ENCODE data around the gene GALNT9.

GALNT9 gene

DNA sequence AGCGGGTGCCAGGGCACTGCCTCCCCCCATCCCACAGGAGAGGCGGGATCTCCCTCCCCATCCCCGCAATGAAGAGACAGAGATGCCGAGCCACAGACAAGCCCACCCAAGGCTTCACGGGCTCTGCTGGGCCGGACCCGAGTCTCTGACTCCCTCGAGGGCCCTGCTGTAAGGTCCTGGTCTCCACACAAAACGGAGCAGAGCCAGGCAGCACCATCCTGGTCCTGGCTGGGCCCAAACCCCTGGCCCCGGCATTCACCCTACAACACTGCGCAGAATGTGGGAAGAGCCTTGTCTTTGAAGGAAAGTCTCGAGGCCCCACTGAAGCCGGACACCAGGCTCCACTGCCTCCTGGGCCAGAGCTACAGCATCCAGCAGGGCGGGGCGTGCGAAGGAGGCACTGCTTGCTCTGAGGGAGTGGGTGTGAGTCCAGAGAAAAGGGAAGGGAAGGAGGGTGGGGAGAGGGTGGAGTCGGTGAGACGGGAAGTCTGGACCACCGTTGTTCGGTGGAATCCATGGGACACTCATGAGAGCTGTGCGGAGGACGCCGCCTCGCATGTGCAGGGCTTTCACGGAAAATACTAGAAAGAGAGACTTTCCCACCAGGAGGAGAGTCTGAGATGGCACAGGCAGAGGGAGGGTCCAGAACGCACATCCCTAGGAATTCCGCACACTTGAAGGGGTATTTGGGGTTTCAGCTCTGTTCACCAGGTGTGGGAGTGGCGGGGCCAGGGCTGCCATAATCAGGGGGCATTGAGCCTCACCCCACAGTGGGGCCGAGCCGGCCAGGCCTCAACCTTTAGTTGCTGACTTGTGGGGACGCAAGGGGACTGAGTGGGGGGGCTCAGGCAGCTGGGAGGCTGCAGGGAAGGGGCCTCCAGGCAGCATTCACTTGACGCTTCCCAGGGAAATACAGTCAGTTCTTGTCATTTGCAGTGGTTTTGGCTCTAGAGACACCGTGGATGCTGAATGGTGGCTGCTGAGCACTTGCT lies 36.8 kb downstream of the GALNT9 start:
- DNase-seq (ENCODE audit: low spot score) = no peak

DNA sequence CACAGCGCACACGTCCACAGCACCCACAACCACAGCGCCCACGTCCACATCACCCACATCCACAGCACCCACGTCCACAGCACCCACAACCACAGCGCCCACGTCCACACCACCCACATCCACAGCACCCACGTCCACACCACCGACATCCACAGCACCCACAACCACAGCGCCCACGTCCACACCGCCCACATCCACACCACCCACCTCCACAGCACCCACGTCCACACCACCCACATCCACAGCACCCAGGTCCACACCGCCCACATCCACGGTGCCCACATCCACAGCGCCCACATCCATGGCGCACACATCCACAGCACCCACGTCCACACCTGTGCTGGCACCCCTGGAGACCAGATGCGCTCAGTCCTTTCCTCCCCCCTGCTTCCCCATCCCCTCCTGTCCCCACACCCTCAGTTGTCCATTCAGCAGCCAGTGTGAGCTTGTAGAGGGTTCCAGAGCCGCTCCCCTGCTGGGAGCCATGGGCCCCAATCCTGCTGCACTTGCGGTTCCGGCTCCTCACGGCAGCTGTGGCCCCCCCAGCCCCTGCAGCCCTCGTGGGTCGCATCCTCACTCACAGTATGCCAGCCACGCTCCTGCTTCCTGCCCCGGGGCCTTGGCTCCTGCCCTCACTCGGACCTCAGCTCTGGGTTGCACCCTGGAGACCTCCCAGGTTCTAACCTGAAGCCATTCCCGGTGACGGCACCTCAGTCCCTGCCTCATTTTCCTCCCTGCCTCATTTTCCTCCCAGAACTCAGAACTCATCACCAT lies 37.8 kb downstream of the GALNT9 start:
- no peak for DNase-seq (ENCODE audit: low spot score)

DNA sequence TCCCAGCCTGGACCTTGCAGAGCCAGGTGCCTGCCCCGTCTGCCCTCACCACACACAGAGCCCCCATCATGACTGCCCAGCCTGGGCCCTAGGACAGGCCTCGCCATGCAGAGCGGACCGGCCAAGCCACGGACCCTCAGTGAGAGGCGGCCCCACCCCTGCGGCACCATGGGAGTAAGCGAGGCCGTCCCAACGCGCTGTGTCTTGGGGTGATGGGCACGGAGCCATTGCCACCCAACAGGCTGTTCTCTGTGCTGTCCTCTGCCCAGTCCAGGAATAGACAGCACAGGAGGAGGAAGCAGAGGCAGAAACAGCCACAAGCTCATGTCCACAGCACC lies 39.2 kb downstream of the GALNT9 start:
- no peak for DNase-seq (ENCODE audit: low spot score)

GRCh38 chr12:132289356-132290202 lies 39.8 kb downstream of the GALNT9 start:
- DNase-seq (ENCODE audit: low spot score) = no peak

- no peak for DNase-seq (ENCODE audit: low spot score)
These were observed 40.7 kb downstream of the GALNT9 start for GRCh38 chr12:132288516-132289215.

- no peak for DNase-seq (ENCODE audit: low spot score)
These were observed 41.8 kb downstream of the GALNT9 start for GRCh38 chr12:132287391-132288238.

DNA sequence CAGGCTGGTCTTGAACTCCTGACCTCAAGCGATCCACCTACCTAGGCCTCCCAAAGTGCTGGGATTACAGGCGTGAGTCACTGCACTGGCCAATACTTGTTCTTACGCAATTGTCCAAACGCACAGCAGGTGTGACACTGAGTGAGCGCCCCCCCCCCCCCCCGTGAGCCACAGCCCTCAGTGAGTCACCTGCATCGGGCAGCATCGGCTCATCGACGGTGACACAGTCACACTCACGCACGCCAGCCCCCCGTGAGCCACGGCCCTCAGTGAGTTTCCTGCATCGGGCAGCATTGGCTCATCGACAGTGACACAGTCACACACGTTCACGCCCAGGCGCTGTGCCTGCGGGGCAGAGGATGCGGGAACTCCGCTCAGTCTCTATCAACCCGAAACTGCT lies 42.5 kb downstream of the GALNT9 start:
- DNase-seq (ENCODE audit: low spot score) = no peak

GRCh38 chr12:132285991-132286681 lies 43.3 kb downstream of the GALNT9 start:
- peak; percentile 38 for DNase-seq (ENCODE audit: low spot score)

DNA sequence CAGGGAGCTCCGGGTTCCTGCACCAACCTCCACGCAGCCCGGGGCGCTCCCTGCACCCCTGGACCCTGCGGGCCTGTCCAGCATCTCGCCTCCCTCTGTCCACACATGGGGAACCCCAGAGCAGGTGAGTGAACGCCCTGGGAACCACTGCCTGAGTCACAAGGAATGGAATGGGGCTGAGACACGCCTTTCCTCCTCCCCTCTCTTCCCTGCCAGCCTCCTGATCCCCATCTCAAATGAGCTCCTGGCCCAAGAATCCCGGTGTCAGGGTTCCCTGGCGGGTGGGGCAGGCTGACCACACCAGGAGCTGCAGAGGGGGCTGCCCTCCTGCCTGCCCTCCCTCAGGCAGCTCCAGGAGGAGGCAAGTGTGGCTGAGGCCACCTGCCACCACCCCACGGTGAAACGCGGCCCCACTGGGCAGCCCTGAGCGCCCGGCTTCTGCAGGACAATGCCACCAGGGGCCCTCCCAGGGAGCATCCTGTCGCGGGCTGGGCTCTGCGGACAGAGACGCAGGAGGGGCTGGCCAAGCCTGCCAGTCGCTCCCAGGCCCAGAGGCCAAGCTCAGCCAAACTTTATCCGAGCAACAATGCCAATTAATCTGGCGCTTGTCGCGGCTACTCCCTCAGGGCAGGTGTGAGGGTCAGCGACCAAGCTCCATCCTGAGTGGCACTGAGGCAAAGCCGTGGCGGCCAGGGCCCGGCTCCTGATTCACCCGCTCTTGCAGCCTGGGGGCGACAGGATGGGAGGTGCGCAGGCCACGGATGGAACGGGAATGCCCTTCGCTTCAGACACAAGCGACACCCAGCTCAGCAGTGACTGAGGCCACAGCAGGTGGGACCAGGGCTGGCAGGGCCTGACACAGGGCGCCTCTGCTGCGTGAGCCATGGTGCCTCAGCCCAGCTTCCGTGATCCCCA lies 44.3 kb downstream of the GALNT9 start:
- no peak for DNase-seq (ENCODE audit: low spot score)

DNA sequence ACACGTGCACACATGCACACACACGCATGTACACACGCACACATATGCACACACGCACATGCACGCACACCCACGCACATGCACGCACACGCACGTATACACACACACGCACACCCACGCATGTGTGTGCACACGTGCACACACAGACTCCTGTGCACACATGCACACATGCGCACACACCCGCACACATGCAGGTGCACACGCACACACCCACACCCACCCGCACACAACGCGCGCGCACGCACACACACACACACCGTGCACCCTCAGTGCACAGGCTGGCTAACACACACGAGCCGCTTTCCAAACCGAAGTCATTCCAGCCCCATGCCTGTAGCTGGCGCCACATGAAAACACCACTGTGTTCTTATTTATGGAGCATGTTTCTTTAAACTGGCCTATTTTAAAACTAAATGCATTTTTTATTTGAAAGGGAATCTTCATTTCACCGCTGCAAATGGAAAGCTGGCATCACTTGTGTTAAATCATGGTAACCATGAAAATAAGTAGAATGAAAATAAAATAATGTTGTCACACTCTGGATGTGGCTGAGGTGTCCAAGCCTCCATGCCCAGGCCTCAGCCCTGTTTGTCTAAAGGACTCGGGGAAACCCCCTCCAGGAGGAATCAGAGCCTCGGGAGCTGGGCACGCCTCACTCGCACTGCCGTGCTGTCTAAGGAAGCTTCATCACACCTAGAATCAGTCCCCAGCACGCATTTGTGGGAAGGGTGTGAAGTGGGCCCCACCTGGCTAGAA lies 45.1 kb downstream of the GALNT9 start:
- peak; percentile 10 for DNase-seq (ENCODE audit: low spot score)

GRCh38 chr12:132282950-132283771 lies 46.2 kb downstream of the GALNT9 start:
- DNase-seq (ENCODE audit: low spot score) = no peak

GRCh38 chr12:132282031-132282949 lies 47.1 kb downstream of the GALNT9 start:
- no peak for DNase-seq (ENCODE audit: low spot score)

- no peak for DNase-seq (ENCODE audit: low spot score)
These were observed 48.4 kb downstream of the GALNT9 start for GRCh38 chr12:132281038-132281437.

- no peak for DNase-seq (ENCODE audit: low spot score)
These were observed 49.0 kb downstream of the GALNT9 start for GRCh38 chr12:132280406-132280805.

DNA sequence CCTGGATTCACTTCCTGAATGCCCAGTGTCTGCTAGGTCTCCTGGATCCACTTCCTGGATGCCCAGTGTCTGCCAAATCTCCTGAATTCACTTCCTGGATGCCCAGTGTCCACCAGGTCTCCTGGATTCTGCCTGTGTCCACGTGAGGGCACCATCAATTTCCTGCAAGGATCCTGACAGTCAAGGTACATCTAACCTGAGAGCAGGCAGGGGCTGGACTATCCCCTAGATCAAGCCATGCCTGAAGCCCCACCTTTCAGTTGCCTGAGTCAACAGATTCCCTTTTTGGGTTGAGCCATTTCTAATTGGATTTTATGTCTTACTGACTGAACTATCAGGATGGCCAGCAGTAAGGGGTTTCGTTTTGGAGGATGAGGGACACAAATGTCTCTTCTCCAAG lies 49.5 kb downstream of the GALNT9 start:
- DNase-seq (ENCODE audit: low spot score) = no peak

Data from AG08395 (cell line).